B cell (primary cell): ENCODE measurements around the gene MISP3. TPM values are rescaled to one million over a fixed set of nuclear protein-coding genes. Genes with fewer than 3 reads are reported as not detected.

Experiments
- ATAC-seq: fragments of 200-7000 bp; cut with Tn5 transposase; one replicate; pipeline ENCODE4 v1.10.0; 2021; ENCODE audit warnings: low read depth, mild to moderate bottlenecking, moderate number of reproducible peaks, moderate library complexity
- CTCF ChIA-PET: fragments of 350-600 bp; sonication (Branson Sonifier 250); formaldehyde crosslinking; loops from one replicate; lab custom pipeline; 2021; ENCODE audit warnings: antibody characterized with exemption, inconsistent platforms; lab: Charles Lee
- POLR2A ChIA-PET: fragments of 350-600 bp; sonication (Branson Sonifier 250); formaldehyde crosslinking; loops from one replicate; lab custom pipeline; 2021; ENCODE audit warnings: antibody characterized with exemption; lab: Charles Lee
- DNase-seq: peaks from one replicate; pipeline ENCODE4 v3.0.0; 2013
- H2AFZ ChIP-seq: 2 replicates; pipeline ENCODE4 v1.6.1; 2012; ENCODE audit warnings: mild to moderate bottlenecking, low read depth, low read length; ENCODE audit not compliant: insufficient read depth, poor library complexity, severe bottlenecking
- H3K27ac ChIP-seq, 2 donors: 1 replicate in 1 of 2; 2 replicates in 1 of 2; pipeline ENCODE4 v1.5.1; 2012 to 2013; ENCODE audit warnings: low read length in 2 of 2, mild to moderate bottlenecking in 2 of 2, moderate library complexity in 1 of 2
- H3K27me3 ChIP-seq, 4 experiments: fragments of 200-600 bp in 1 of 4; sonication (generic) in 1 of 4; replicated peaks in 1 of 4; 1 replicate in 2 of 4; 2 replicates in 2 of 4; pipeline versions ENCODE4 v1.6.1 to v1.7.0; 2013 to 2016; ENCODE audit warnings: low read length in 3 of 4, mild to moderate bottlenecking in 2 of 4, mixed read lengths in 1 of 4, moderate library complexity in 1 of 4; ENCODE audit not compliant: insufficient read depth in 4 of 4, control insufficient read depth in 3 of 4; ENCODE audit errors: control extremely low read depth in 1 of 4
- H3K36me3 ChIP-seq, 2 experiments: replicated peaks in 1 of 2; 1 replicate in 1 of 2; 2 replicates in 1 of 2; pipeline versions ENCODE4 v1.6.1 to v1.7.1; 2013; ENCODE audit warnings: low read length in 1 of 2; ENCODE audit not compliant: insufficient read depth in 2 of 2, control insufficient read depth in 1 of 2; ENCODE audit errors: control extremely low read depth in 1 of 2, extremely low read depth in 1 of 2
- H3K4me1 ChIP-seq, 2 donors: fragments of 200-600 bp in 1 of 2; sonication (generic) in 1 of 2; 1 replicate in 1 of 2; 2 replicates in 1 of 2; pipeline versions ENCODE4 v1.5.1 to v1.6.1; 2013 to 2017; ENCODE audit warnings: low read length in 2 of 2; ENCODE audit not compliant: control insufficient read depth in 2 of 2, insufficient read depth in 2 of 2
- H3K4me2 ChIP-seq: replicated peaks from 2 replicates; pipeline ENCODE3; 2012; ENCODE audit warnings: mild to moderate bottlenecking, low read depth, low read length; ENCODE audit not compliant: poor library complexity, severe bottlenecking
- H3K4me3 ChIP-seq, 5 experiments: fragments of 200-600 bp in 1 of 5; sonication (generic) in 1 of 5; 1 replicate in 3 of 5; 2 replicates in 2 of 5; pipeline versions ENCODE4 v1.5.1 to v1.7.0; 2011 to 2016; ENCODE audit warnings: low read length in 4 of 5, mild to moderate bottlenecking in 4 of 5, low read depth in 2 of 5, control low read depth in 1 of 5, moderate library complexity in 1 of 5; ENCODE audit not compliant: insufficient read depth in 1 of 5; ENCODE audit errors: control extremely low read depth in 1 of 5, extremely low read depth in 1 of 5
- H3K79me2 ChIP-seq: fragments of 200-600 bp; sonication (generic); one replicate; pipeline ENCODE4 v1.6.0; 2016; ENCODE audit warnings: low read length; ENCODE audit not compliant: control insufficient read depth, insufficient read depth
- H3K9ac ChIP-seq: fragments of 200-600 bp; sonication (generic); 2 replicates; pipeline ENCODE4 v1.6.1; 2017; ENCODE audit warnings: mild to moderate bottlenecking, low read length, moderate library complexity
- H3K9me3 ChIP-seq, 3 donors: one replicate each; pipeline versions ENCODE4 v1.6.1 to v1.7.1; 2013; ENCODE audit warnings: low read length in 2 of 3; ENCODE audit not compliant: control insufficient read depth in 2 of 3, insufficient read depth in 1 of 3; ENCODE audit errors: control extremely low read depth in 1 of 3
- H4K20me1 ChIP-seq: 2 replicates; pipeline ENCODE4 v1.6.0; 2012; ENCODE audit warnings: mild to moderate bottlenecking, low read length; ENCODE audit not compliant: insufficient read depth, control insufficient read depth, poor library complexity, severe bottlenecking
- H3K27ac Mint-ChIP-seq: one replicate; pipeline ENCODE4 v1.8.0; 2021; ENCODE audit warnings: mixed read lengths
- H3K27me3 Mint-ChIP-seq: one replicate; pipeline ENCODE4 v1.8.0; 2021; ENCODE audit warnings: mixed read lengths
- H3K4me1 Mint-ChIP-seq: one replicate; pipeline ENCODE4 v1.8.0; 2021; ENCODE audit warnings: mixed read lengths
- H3K4me3 Mint-ChIP-seq: one replicate; pipeline ENCODE4 v1.8.0; 2021; ENCODE audit warnings: mixed read lengths
- H3K9me3 Mint-ChIP-seq: one replicate; pipeline ENCODE4 v1.8.0; 2022; ENCODE audit warnings: mixed read lengths; ENCODE audit not compliant: insufficient read depth
- CTCF ChIP-seq: fragments of 200-600 bp; IDR thresholded peaks from one replicate; pipeline ENCODE4 v1.8.0; 2022; ENCODE audit warnings: antibody characterized with exemption, mild to moderate bottlenecking
- EZH2 ChIP-seq: IDR thresholded peaks from 2 replicates; pipeline ENCODE4 v1.6.1; 2012; ENCODE audit warnings: borderline replicate concordance, low read depth, mild to moderate bottlenecking, moderate library complexity, low read length; ENCODE audit not compliant: insufficient read depth, poor library complexity, severe bottlenecking
- WGBS: methylation state at CpG from one replicate; pipeline ENCODE4 v1.1.5; 2013; ENCODE audit warnings: missing lambda C conversion rate; ENCODE audit not compliant: insufficient coverage; 5-methylcytosine and 5-hydroxymethylcytosine counted together
- intact Hi-C: fragments of 100-400 bp; cut with micrococcal nuclease; formaldehyde crosslinking; loops from one replicate; pipeline ENCODE4 v1.10.0; 2022
- polyA plus RNA-seq: library from polyadenylated mRNA; depleted of rRNA; stranded (reverse); fragments of >200 nt; gene quantifications from 2 replicates; pipeline ENCODE4 v1.2.3, GENCODE V29; 2012
- total RNA-seq, 2 donors: library from RNA; stranded (reverse); fragments of 120-200 nt in 1 of 2; gene quantifications; 1 replicate in 1 of 2; 2 replicates in 1 of 2; pipeline versions ENCODE4 v1.2.3 to v1.2.4, GENCODE V29; 2013 to 2022

Gene MISP3
- total and polyA plus RNA-seq, 2 donors (not counting 1 experiment from before 2014, with no cell fraction given), result 0.34 TPM

- Mint-ChIP-seq H3K27ac (no peak within 1 kb of the TSS), H3K4me1 (peaks cover 15% of the 10 kb centered on the region), H3K27me3 (peaks cover 36% of the 10 kb centered on the region), H3K9me3 (no peaks in the 10 kb centered on the region), H3K4me3 (no peak within 1 kb of the TSS)
- Histone ChIP-seq H3K79me2 (no peaks in the 10 kb centered on the region), H4K20me1 (no peaks in the 10 kb centered on the region), H2AFZ (no peak within 1 kb of the TSS), H3K4me2 (no peak within 1 kb of the TSS), H3K36me3 (no peaks in the 10 kb centered on the region), H3K27me3 (peaks cover 0 to 46% (median 24%) of the 10 kb centered on the region in 4 experiments), H3K9me3 (peaks cover 0 to 11% (median 0%) of the 10 kb centered on the region in 3 donors), H3K4me1 (peaks cover 18 to 20% of the 10 kb centered on the region in 2 donors), H3K27ac (no peak within 1 kb of the TSS), H3K9ac (no peak within 1 kb of the TSS), H3K4me3 (no peak within 1 kb of the TSS)
- no peak for DNase-seq
- ChIA-PET CTCF (interaction anchor here (3.4 kb wide), 1 partner anchor 13 kb away, joined by 21 read pairs; no protein-coding TSS in a partner anchor), POLR2A (no interaction called here)
- WGBS, result 85% methylated on average over 13 of the region's 19 CpGs
- ATAC-seq, result no peak
- TF ChIP-seq CTCF (no peak), EZH2 (no peak)
- intact Hi-C loops, result no loop called here
Observed at GRCh38 chr19:14061751-14062557, 10.6 kb upstream of the MISP3 start, which contains the start of gene PALM3. Gene PALM3, minus strand, starts transcription at chr19:14062076. Its CDS starts 96 bp downstream, at chr19:14061980.

DNA sequence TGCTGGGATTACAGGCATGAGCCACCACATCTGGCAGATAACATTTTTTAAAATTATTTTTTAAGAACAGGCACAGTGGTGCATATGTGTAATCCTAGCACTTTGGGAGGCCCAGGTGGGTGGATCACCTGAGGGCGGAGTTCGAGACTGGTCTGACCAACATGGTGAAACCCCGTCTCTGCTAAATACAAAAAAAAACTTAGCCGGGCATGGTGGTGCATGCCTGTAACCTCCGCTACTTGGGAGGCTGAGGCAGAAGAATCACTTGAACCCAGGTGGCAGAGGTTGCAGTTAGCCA, 10.1 kb upstream of the MISP3 start:
- Histone ChIP-seq H3K27me3 (peaks cover 0 to 42% (median 23%) of the 10 kb centered on the region in 4 experiments), H4K20me1 (no peaks in the 10 kb centered on the region), H2AFZ (no peak overlapping the region), H3K4me1 (peaks cover 15 to 17% of the 10 kb centered on the region in 2 donors), H3K4me3 (no peak overlapping the region), H3K79me2 (no peaks in the 10 kb centered on the region), H3K4me2 (no peak overlapping the region), H3K27ac (no peak overlapping the region), H3K9ac (no peak overlapping the region), H3K9me3 (peaks cover 0 to 11% (median 0%) of the 10 kb centered on the region in 3 donors), H3K36me3 (no peaks in the 10 kb centered on the region)
- Mint-ChIP-seq H3K4me1 (peaks cover 15% of the 10 kb centered on the region), H3K4me3 (no peak overlapping the region), H3K9me3 (no peaks in the 10 kb centered on the region), H3K27me3 (peaks cover 35% of the 10 kb centered on the region), H3K27ac (no peak overlapping the region)
- 90% methylated on average over 5 of the region's 5 CpGs for WGBS
- intact Hi-C loops, result no loop called here
- ChIA-PET POLR2A (no interaction called here), CTCF (interaction anchor here (0.8 kb wide), 1 partner anchor 16 kb away, joined by 6 read pairs; no protein-coding TSS in a partner anchor)
- TF ChIP-seq EZH2, result no peak
- TF ChIP-seq CTCF, result no peak
- DNase-seq, result no peak
- no peak for ATAC-seq
